ENCODE data around the gene TNFAIP1.

TNFAIP1 gene

DNA sequence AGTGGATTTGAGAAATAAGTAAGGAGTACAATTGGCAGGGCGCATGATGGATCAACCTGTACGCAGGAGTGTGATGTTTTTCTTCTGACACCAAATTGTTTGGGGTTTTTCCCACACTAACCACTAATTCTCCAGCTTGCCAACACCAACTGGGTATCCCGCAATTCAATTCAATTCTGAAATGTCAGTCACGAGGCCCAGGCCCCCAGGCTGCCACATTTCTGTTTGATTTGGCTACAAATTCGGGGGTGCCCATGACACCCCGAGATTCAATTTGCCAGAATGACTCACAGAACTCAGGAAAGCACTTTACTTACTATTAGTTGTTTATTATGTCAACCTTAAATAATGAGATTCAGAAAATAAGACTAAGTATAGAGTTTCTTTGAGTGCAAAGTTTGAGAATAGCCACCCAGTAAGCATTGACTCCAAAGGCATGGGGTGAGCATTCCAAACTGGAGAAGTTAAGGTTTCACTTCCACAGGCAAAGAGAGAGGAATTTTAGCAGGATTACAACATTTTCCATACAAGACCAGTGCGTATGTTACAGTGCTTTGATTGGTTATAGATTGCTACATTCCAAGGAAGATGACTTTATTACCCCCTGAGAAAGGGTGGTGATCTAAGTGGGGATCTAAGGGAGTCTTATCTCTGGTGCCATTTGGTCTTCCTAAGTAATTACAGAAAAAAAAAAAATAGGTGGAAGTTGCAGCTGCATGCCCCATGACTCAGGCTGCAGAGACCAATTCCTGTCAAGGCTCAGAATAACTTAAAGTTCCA, 59.0 kb downstream of the TNFAIP1 start:
- Histone ChIP-seq H3K36me3 (ENCODE audit: insufficient read depth, low read length) (no peaks in the 10 kb centered on the region), H3K4me1 (ENCODE audit: insufficient read depth, low read length) (no peaks in the 10 kb centered on the region), H3K79me2 (ENCODE audit: insufficient read depth, low read length) (no peaks in the 10 kb centered on the region), H3K9me3 (ENCODE audit: insufficient read depth, low read length, severe bottlenecking) (no peaks in the 10 kb centered on the region), H3K9ac (ENCODE audit: low read depth, low read length) (no peak overlapping the region), H3K27ac (ENCODE audit: low read length) (no peak overlapping the region), H2AFZ (ENCODE audit: low read depth, low read length) (no peak overlapping the region), H3K4me2 (ENCODE audit: insufficient read depth, low read length) (no peak overlapping the region), H3K4me3 (ENCODE audit: low read depth in 1 of 2, low read length in 2 of 2) (no peak overlapping the region), H4K20me1 (ENCODE audit: insufficient read depth, low read length) (no peaks in the 10 kb centered on the region), H3K27me3 (ENCODE audit: insufficient read depth, low read length, poor library complexity) (no peaks in the 10 kb centered on the region)
- no peak for ATAC-seq (ENCODE audit: insufficient read depth, low read depth)
- DNase-seq, result no peak
- TF ChIP-seq, protein P1, sequence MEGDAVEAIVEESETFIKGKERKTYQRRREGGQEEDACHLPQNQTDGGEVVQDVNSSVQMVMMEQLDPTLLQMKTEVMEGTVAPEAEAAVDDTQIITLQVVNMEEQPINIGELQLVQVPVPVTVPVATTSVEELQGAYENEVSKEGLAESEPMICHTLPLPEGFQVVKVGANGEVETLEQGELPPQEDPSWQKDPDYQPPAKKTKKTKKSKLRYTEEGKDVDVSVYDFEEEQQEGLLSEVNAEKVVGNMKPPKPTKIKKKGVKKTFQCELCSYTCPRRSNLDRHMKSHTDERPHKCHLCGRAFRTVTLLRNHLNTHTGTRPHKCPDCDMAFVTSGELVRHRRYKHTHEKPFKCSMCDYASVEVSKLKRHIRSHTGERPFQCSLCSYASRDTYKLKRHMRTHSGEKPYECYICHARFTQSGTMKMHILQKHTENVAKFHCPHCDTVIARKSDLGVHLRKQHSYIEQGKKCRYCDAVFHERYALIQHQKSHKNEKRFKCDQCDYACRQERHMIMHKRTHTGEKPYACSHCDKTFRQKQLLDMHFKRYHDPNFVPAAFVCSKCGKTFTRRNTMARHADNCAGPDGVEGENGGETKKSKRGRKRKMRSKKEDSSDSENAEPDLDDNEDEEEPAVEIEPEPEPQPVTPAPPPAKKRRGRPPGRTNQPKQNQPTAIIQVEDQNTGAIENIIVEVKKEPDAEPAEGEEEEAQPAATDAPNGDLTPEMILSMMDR (IDR thresholded peaks at IDR 0.05; ENCODE audit: borderline replicate concordance, extremely low read depth, low read length, poor library complexity, severe bottlenecking), result no peak
- no peak for TF ChIP-seq EZH2 (IDR thresholded peaks at IDR 0.05; ENCODE audit: borderline replicate concordance, low read depth, low read length, severe bottlenecking)

DNA sequence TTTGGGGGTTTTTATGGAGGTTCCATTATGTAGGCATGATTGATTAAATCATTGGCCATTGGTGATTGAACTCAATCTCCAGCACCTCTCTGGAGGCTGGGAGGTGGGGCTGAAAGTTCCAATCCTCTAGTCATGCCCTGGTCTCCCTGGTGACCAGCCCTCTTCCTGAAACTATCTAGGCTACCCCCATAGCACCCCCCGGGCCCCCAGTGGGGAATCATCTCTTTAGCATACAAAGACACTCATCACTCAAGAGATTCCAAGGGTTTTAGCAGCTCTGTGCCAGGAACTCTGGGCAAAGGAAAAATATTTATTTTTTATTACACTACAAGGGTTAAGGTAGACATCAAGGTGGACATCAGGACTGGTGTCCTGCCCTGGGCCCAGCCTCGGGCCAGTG, 59.9 kb downstream of the TNFAIP1 start:
- no peaks in the 10 kb centered on the region for H3K4me1 ChIP-seq (ENCODE audit: insufficient read depth, low read length)
- H3K36me3 ChIP-seq (ENCODE audit: insufficient read depth, low read length), result no peaks in the 10 kb centered on the region
- no peaks in the 10 kb centered on the region for H3K79me2 ChIP-seq (ENCODE audit: insufficient read depth, low read length)
- no peak overlapping the region for H3K4me3 ChIP-seq (ENCODE audit: low read depth in 1 of 2, low read length in 2 of 2)
- ATAC-seq (ENCODE audit: insufficient read depth, low read depth) (no peak), DNase-seq (no peak)
- no peak overlapping the region for H3K4me2 ChIP-seq (ENCODE audit: insufficient read depth, low read length)
- no peak overlapping the region for H3K9ac ChIP-seq (ENCODE audit: low read depth, low read length)
- H2AFZ ChIP-seq (ENCODE audit: low read depth, low read length), result no peak overlapping the region
- no peak for TF ChIP-seq EZH2 (IDR thresholded peaks at IDR 0.05; ENCODE audit: borderline replicate concordance, low read depth, low read length, severe bottlenecking)
- TF ChIP-seq, protein P1 (IDR thresholded peaks at IDR 0.05; ENCODE audit: borderline replicate concordance, extremely low read depth, low read length, poor library complexity, severe bottlenecking), result no peak
- H3K27me3 ChIP-seq (ENCODE audit: insufficient read depth, low read length, poor library complexity), result no peaks in the 10 kb centered on the region
- no peak overlapping the region for H3K27ac ChIP-seq (ENCODE audit: low read length)
- H4K20me1 ChIP-seq (ENCODE audit: insufficient read depth, low read length), result no peaks in the 10 kb centered on the region
- no peaks in the 10 kb centered on the region for H3K9me3 ChIP-seq (ENCODE audit: insufficient read depth, low read length, severe bottlenecking)

DNA sequence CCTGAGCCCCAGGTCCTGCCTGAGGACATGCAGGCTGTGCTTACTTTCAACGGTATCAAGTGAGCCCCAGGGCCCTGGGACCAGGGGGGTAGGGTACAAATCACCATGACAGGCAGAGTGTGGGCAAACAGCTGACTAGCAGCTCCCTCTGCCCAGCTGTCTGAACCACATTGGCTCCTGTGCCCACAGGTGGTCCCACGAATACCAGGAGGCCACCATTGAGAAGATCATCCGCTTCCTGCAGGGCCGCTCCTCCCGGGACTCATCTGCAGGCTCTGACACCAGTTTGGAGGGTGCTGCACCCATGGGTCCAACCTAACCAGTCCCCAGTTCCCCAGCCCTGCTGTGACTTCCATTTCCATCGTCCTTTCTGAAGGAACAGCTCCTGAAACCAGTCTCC, 60.4 kb downstream of the TNFAIP1 start:
- Histone ChIP-seq H4K20me1 (ENCODE audit: insufficient read depth, low read length) (no peaks in the 10 kb centered on the region), H3K9ac (ENCODE audit: low read depth, low read length) (no peak overlapping the region), H2AFZ (ENCODE audit: low read depth, low read length) (no peak overlapping the region), H3K9me3 (ENCODE audit: insufficient read depth, low read length, severe bottlenecking) (no peaks in the 10 kb centered on the region), H3K4me3 (ENCODE audit: low read depth in 1 of 2, low read length in 2 of 2) (no peak overlapping the region), H3K79me2 (ENCODE audit: insufficient read depth, low read length) (no peaks in the 10 kb centered on the region), H3K27ac (ENCODE audit: low read length) (no peak overlapping the region), H3K4me1 (ENCODE audit: insufficient read depth, low read length) (no peaks in the 10 kb centered on the region), H3K27me3 (ENCODE audit: insufficient read depth, low read length, poor library complexity) (no peaks in the 10 kb centered on the region), H3K4me2 (ENCODE audit: insufficient read depth, low read length) (no peak overlapping the region), H3K36me3 (ENCODE audit: insufficient read depth, low read length) (no peaks in the 10 kb centered on the region)
- TF ChIP-seq, protein P1 (IDR thresholded peaks at IDR 0.05; ENCODE audit: borderline replicate concordance, extremely low read depth, low read length, poor library complexity, severe bottlenecking), result no peak
- no peak for TF ChIP-seq EZH2 (IDR thresholded peaks at IDR 0.05; ENCODE audit: borderline replicate concordance, low read depth, low read length, severe bottlenecking)
- ATAC-seq (ENCODE audit: insufficient read depth, low read depth) (no peak), DNase-seq (no peak)
